ENCODE measurements around the gene AMOTL1.

AMOTL1 gene

GRCh38 chr11:94858012-94858705 is 90.0 kb downstream of the AMOTL1 start:
- no peak for DNase-seq

DNA sequence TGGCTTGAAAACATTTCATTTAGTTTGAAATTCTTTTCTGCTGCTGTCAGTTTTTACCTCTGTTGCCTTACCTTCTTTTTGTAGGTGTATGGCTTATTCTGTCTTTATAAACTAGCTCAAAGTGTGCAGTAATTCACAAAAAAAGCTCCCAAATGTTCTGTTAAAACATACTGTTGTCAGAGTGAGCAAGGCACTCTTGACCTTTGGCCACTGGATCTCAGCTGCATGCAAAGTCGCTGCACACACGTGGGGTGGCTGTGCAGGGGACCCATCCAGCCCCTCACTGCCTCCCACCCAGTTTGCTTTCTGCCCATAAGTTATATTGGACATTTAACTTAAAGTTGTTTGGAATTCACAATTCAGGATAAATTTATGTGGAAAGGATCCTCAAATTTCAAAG is 92.2 kb downstream of the AMOTL1 start:
- DNase-seq: no peak

DNA sequence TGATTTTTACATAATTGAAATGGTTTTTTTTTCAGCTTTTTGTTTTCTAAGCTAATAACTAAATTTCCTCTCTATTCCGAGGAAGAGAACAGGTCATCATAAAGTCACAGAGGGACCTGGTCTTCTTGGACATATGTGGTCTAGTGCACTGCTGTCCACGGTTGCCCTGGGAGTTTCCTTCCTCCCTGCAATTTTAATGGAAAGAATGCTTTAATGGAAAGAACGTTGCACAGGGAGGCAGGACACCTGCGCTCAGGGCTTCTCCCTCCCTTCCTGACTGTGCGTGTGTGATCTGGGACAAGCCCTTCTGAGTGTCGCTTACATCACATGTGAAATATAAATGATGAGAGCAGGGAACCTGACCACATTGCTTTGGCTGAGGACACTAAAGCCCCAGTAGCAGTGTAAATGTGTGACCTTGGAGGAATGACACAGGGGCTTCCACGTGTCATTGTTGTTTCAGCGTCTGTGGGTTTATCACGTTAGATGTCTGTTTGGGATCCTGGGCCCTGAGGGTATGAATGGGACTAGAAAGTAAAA is 93.2 kb downstream of the AMOTL1 start:
- DNase-seq: no peak

DNA sequence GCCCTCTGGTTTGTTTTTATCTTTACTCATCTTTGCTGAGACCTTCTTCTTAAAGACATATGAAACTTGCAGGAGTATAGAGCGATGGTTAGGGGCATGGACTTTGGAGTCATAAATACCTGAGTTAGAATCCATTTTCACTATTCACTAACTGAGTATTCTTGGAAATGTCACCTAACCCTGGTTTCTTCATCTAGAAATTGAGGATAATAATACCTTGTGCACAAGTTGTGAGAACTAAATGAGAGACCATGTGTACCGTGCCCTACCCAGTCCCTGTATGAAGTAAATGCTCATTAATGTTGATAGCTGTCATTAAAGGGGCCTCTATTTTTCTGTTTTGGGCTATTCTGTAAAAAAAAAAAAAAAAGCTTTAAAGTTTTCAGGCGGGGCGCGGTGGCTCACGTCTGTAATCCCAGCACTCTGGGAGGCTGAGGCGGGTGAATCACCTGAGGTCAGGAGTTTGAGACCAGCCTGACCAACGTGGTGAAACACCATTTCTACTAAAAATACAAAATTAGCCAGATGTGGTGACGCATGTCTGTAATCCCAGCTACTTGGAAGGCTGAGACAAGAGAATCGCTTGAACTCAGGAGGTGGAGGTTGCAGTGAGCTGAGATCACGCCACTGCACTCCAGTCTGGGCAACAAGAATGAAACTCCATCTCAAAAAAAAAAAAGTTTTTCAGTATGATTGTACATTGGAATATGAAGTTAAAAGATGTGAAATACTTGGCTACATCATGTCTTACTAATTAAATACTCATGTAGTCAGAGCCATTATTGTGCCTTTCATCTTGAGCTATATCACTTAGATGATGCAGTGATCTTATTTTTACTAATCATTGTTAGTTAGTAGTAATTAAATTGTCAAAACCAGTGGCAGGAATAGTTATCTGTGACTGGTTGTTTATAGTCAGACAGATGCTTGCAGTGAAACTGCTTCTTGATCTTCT is 95.0 kb downstream of the AMOTL1 start:
- DNase-seq: no peak

GRCh38 chr11:94864506-94865045 is 96.4 kb downstream of the AMOTL1 start:
- DNase-seq: no peak

DNA sequence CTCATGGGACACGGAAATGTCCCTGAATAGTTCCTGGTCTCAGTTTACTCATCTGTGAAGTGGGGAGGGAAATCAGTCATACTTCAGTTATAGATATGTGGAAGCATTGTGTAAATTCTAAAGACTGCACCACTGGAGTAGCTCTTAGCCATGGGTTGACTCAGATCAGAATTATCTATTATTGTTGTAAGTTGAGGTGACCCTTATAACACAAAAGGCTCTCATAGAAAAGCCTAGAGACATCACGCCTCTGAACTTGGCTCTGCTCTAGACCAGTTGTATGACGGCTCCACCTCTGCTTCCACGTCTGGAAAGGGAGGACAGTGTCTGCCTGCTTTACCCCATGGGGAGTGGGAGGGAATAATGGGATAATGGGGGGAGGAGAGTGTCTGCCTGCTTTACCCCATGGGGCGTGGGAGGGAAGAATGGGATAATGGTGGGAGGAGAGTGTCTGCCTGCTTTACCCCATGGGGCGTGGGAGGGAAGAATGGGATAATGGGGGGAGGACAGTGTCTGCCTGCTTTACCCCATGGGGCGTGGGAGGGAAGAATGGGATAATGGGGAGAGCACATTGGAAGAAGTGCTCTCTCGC is 98.2 kb downstream of the AMOTL1 start:
- no peak for DNase-seq

GRCh38 chr11:94866936-94867795 is 99.0 kb downstream of the AMOTL1 start:
- DNase-seq: no peak

DNA sequence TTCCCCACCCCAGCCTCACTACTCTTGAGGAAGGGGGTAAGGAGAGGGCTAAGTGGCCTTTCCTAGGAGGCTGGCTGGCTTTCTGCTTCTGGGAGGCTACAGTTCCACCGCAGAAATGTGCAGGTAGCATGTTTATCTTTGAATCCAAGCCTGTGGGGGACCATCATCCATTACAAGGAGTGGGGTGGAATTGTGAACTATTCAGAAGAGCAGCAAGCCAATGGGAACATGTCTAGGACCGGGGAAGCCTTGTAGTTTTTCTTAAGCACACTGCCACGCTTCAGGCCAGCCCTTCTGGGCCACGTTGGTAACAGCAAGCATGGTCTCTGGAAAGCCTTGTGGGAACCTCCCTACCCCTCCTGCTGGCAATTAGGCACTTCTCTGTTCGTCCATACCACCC is 100.3 kb downstream of the AMOTL1 start:
- DNase-seq: no peak

DNA sequence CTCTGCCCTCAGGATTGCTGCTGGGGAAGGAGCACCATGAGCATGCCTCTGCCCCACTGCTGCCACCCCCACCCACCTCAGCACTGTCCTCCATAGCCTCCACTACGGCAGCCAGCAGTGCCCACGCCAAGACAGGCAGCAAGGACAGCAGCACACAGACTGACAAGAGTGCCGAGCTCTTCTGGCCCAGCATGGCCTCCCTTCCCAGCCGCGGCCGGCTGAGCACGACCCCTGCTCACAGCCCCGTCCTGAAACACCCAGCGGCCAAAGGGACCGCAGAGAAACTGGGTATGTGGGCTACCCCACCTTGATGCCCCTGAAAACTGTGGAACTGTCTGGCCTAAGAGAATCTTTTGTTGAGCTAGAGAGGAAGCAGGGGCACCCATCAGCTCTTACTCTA is 101.0 kb downstream of the AMOTL1 start:
- no peak for DNase-seq

DNA sequence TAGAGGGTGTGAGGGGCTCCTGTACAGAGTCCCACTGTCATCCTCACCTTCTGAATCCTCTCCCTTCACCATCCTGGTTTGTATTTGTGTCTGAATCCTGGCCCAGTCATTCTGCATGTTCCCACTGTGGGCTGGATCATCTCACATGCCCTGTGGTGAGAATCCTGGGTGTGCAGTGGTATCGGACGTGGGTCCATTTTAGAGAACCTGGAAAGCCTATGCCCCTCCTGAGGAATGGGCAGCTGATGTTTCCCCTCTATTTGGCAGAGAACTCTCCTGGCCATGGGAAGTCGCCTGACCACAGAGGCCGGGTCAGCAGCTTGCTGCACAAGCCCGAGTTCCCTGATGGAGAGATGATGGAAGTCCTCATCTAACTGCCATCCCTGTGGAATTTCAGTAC is 102.3 kb downstream of the AMOTL1 start:
- no peak for DNase-seq

- no peak for DNase-seq
These were observed 103.5 kb downstream of the AMOTL1 start for GRCh38 chr11:94871491-94872185.

DNA sequence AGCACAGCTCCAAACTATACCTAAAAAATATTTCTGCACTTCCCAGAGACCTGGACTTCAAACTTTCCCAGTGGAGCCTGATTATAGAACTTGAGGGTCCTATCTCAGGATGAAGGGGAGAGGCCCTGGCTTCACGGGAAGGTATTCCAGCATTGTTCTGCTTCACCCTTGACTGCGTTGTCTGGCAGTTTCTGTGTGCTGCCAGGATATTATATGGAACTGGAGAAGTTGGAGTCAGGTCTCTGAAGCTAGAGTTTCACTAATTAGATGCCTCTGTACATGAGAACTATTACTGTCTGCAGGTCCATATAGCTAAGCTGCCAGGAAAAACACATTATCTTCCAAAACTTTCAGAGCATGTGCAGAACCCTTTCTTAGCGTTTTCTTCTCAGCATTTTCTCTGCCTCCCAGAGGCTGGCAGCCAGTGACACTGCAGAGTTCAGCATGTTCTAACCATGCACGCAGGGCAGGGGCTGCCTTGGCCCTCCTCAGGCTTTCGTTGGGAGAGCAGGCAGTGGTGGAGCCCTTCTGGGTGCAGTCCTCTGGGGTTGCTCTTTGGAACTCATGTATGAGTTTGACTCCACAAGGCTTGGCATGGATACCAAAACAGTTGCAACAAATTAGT is 105.9 kb downstream of the AMOTL1 start:
- DNase-seq: no peak

DNA sequence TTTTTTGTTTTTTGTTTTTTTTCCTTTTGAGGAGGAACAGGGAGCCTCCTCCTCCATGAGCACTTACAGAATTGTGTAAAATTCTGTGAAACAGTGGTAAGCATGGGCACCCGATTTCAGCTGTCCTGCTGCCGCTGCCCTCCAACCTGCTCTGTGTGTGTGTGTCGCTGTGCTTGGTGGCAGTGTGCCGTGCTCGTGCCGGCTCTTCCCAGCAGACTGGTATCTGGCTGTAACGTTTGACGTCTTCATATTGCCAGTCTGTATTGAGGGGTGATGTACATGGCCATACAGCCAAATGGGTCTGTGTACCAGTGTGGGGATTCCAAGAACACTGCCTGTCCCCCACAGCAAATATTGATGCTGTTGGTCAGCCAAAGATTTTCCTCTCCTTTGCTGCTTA is 108.1 kb downstream of the AMOTL1 start:
- no peak for DNase-seq

GRCh38 chr11:94876645-94877442 is 108.7 kb downstream of the AMOTL1 start:
- DNase-seq: no peak

DNA sequence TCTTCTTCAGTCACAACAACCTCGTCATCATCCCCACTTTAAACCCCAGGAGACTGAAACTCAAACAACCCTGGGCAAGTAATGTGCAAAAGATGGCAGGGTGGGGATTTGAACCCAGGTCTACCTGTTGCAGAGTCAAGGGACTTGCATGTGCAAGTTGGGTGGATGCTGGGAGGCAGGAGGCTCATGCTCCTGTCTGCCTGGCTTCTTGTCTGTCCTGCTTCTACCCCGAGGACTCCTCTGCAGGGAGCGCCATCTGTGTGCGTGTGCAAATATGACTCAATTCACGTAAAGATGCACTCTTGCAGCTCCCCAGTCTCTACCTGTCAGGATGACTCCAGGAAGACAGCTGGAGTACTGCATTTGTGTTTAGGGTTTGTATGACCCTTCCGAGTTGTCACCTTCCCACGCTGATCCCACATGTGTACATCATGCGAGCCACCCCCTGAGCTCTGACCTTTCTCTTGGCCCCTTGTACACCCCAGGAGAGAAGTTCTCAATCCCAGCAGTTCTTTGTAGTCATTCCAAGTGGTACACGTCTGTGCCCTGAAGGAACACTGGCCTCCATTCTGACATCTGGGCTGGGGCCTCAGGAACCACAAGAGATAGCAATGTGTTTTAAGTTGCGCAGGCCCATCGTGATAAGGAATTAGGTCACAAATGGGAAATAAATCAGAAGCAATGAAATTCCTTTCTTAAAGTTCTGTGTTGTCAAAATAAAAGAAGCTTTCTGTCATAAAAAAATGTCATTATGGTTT is 109.5 kb downstream of the AMOTL1 start:
- DNase-seq: no peak

- no peak for DNase-seq
These were observed 110.8 kb downstream of the AMOTL1 start for GRCh38 chr11:94879006-94879405.

DNA sequence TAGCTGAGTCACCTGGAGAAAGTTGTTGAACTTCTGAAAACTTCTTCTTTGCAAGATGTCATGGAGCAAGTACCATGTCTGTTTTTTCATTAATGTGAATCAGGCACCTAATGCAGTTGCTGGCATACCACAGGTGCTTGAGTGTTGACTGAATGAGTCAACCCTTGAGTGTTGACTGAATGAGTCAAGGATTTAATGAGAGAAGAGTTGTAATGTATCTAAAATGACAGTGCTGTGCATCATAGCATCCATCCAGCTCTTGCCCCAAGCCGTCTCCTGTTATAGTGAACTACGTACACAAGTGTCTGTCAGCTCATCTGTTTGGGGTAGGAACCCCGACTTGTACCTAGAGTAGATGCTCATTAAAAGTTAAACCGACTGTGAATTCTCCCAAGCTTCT is 112.1 kb downstream of the AMOTL1 start:
- DNase-seq: no peak

DNA sequence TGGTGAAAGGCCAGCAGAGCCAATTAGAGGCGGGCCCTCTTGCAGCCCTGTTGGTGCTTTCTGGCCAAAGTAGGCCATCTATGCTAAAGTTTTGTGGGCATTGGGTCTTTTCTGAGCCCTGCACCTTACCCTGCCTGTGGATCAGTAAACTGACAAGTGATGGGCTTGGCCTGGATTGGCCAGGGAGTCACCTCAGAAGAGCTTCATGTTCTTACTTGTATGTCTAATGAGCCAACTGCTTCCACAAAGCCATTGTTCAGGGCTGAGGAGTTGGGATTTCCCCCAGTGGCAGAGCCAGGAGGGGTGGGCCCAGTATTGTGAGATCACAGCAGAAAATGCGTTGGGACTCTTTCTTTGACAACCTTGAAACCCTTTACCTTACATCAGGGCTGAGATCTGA is 114.8 kb downstream of the AMOTL1 start:
- no peak for DNase-seq

DNA sequence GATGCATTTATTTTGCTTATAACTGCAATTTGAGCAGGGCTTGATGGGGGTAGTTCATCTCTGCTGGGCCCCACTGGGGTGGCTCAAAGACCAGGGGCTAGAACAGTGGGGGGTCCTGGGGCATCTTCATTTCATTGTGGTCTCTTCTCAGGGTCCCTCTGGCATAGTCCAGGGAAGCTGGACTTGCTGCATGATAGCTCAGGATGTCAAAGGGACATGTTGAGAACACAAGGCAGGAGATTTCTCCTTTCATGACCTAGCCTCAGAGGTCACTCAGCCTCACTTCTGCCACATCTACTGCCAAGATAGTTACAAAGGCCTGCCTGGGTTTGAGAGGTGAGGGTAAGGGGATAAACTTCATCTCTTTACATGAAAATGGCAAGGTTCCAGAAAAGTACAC is 115.7 kb downstream of the AMOTL1 start:
- no peak for DNase-seq
